CD4-positive, alpha-beta T cell (primary cell): ENCODE measurements around the gene URI1. TPM values are rescaled to one million over a fixed set of nuclear protein-coding genes. Genes with fewer than 3 reads are reported as not detected.

Experiments used
- ATAC-seq: fragments of 200-7000 bp; cut with Tn5 transposase; one replicate; pipeline ENCODE4 v1.10.0; 2022; ENCODE audit warnings: mild to moderate bottlenecking; ENCODE audit not compliant: poor library complexity
- CTCF ChIA-PET: fragments of 350-600 bp; sonication (Branson Sonifier 250); formaldehyde crosslinking; loops from one replicate; lab custom pipeline; 2021; ENCODE audit warnings: antibody characterized with exemption, inconsistent platforms; lab: Charles Lee
- POLR2A ChIA-PET: fragments of 350-600 bp; sonication (Branson Sonifier 250); formaldehyde crosslinking; loops from one replicate; lab custom pipeline; 2021; ENCODE audit warnings: antibody characterized with exemption, inconsistent platforms; lab: Charles Lee
- DNase-seq, 14 experiments: peaks; one replicate each; pipeline ENCODE4 v3.0.0-alpha.2; 2013 to 2020; ENCODE audit warnings: mixed read lengths in 2 of 14
- H3K27ac ChIP-seq, 2 donors: one replicate each; pipeline versions ENCODE4 v1.5.1 to v1.7.0; 2013; ENCODE audit warnings: low read length in 2 of 2, low read depth in 1 of 2, mild to moderate bottlenecking in 1 of 2
- H3K27me3 ChIP-seq, 2 experiments: 1 replicate in 1 of 2; 2 replicates in 1 of 2; pipeline versions ENCODE4 v1.6.1 to v1.7.0; 2013; ENCODE audit warnings: low read length in 2 of 2, control low read depth in 1 of 2, mild to moderate bottlenecking in 1 of 2, moderate library complexity in 1 of 2; ENCODE audit not compliant: insufficient read depth in 2 of 2, control insufficient read depth in 1 of 2
- H3K36me3 ChIP-seq: one replicate; pipeline ENCODE4 v1.6.1; 2013; ENCODE audit warnings: low read length, control low read depth; ENCODE audit not compliant: insufficient read depth
- H3K4me1 ChIP-seq: one replicate; pipeline ENCODE4 v1.6.1; 2013; ENCODE audit warnings: low read length, control low read depth; ENCODE audit not compliant: insufficient read depth
- H3K4me3 ChIP-seq: one replicate; pipeline ENCODE4 v1.5.1; 2013; ENCODE audit warnings: mild to moderate bottlenecking, low read length, moderate library complexity
- H3K9me3 ChIP-seq, 2 experiments: 1 replicate in 1 of 2; 2 replicates in 1 of 2; pipeline versions ENCODE4 v1.6.1 to v1.7.0; 2013; ENCODE audit warnings: low read length in 2 of 2, mild to moderate bottlenecking in 2 of 2, control low read depth in 1 of 2, moderate library complexity in 1 of 2; ENCODE audit not compliant: control insufficient read depth in 1 of 2, insufficient read depth in 1 of 2
- H3K27ac Mint-ChIP-seq: one replicate; pipeline ENCODE4 v1.8.0; 2020; ENCODE audit warnings: mixed read lengths
- H3K27me3 Mint-ChIP-seq: one replicate; pipeline ENCODE4 v1.8.0; 2021; ENCODE audit warnings: mixed read lengths
- H3K36me3 Mint-ChIP-seq: one replicate; pipeline ENCODE4 v1.8.0; 2021; ENCODE audit warnings: low read depth, mixed read lengths
- H3K4me1 Mint-ChIP-seq: one replicate; pipeline ENCODE4 v1.8.0; 2021; ENCODE audit warnings: low read depth, mixed read lengths
- H3K4me3 Mint-ChIP-seq: one replicate; pipeline ENCODE4 v1.8.0; 2020; ENCODE audit warnings: mild to moderate bottlenecking, mixed read lengths
- H3K9me3 Mint-ChIP-seq: one replicate; pipeline ENCODE4 v1.8.0; 2020; ENCODE audit warnings: mixed read lengths
- CTCF ChIP-seq: fragments of 200-600 bp; IDR thresholded peaks from one replicate; pipeline ENCODE4 v1.8.0; 2022; ENCODE audit warnings: antibody characterized with exemption, mild to moderate bottlenecking
- intact Hi-C, 2 experiments: fragments of 100-400 bp; cut with DNase I in 1 of 2; cut with micrococcal nuclease in 1 of 2; formaldehyde crosslinking; loops; one replicate each; pipeline versions ENCODE4 v1.15.1 to v1.9.0; 2023 to 2025; cut with DNase I, micrococcal nuclease
- total RNA-seq, 174 experiments: library from RNA in 2 of 174; stranded (reverse) in 2 of 174; gene quantifications; one replicate each; pipeline ENCODE4 v1.2.3 and lab custom pipeline; 2021 to 2026

URI1 gene
- total RNA-seq, 2 experiments from 2014 or later: 50.9 to 63.6 TPM

- H3K9me3 ChIP-seq: no peaks in the 10 kb centered on the region
- intact Hi-C loops: no loop called here
Measured at GRCh38 chr19:29897466-29897865, 44.6 kb upstream of the URI1 start.

GRCh38 chr19:29904017-29904416 lies 38.0 kb upstream of the URI1 start:
- DNase-seq: no peak
- CTCF ChIA-PET: no interaction called here
- Mint-ChIP-seq H3K36me3 (no peaks in the 10 kb centered on the region), H3K9me3 (no peaks in the 10 kb centered on the region), H3K27me3 (peaks cover 3% of the 10 kb centered on the region), H3K4me1 (no peaks in the 10 kb centered on the region), H3K27ac (no peak overlapping the region), H3K4me3 (no peak overlapping the region)
- intact Hi-C loops: no loop called here
- no peak overlapping the region for H3K4me3 ChIP-seq
- H3K4me1 ChIP-seq: no peaks in the 10 kb centered on the region
- H3K9me3 ChIP-seq: peaks cover 0 to 6% of the 10 kb centered on the region in 2 experiments
- peaks cover 0 to 4% of the 10 kb centered on the region in 2 experiments for H3K27me3 ChIP-seq
- H3K27ac ChIP-seq: no peak overlapping the region
- TF ChIP-seq CTCF: no peak
- POLR2A ChIA-PET: no interaction called here
- ATAC-seq: no peak
- H3K36me3 ChIP-seq: no peaks in the 10 kb centered on the region

More at GRCh38 chr19:29897466-29897865, 44.6 kb upstream of the URI1 start:
- Mint-ChIP-seq H3K27me3 (peaks cover 4% of the 10 kb centered on the region), H3K4me1 (no peaks in the 10 kb centered on the region), H3K9me3 (no peaks in the 10 kb centered on the region), H3K36me3 (no peaks in the 10 kb centered on the region), H3K27ac (no peak overlapping the region), H3K4me3 (no peak overlapping the region)
- POLR2A ChIA-PET: no interaction called here
- no peak overlapping the region for H3K4me3 ChIP-seq
- H3K27ac ChIP-seq: no peak overlapping the region
- DNase-seq (no peak), ATAC-seq (no peak)
- H3K4me1 ChIP-seq: no peaks in the 10 kb centered on the region
- no peak for TF ChIP-seq CTCF
- CTCF ChIA-PET: no interaction called here
- no peaks in the 10 kb centered on the region for H3K27me3 ChIP-seq
- no peaks in the 10 kb centered on the region for H3K36me3 ChIP-seq

GRCh38 chr19:29908963-29909944 lies 32.8 kb upstream of the URI1 start:
- POLR2A ChIA-PET: no interaction called here
- H3K36me3 Mint-ChIP-seq: no peaks in the 10 kb centered on the region
- no peak for ATAC-seq
- Histone ChIP-seq H3K4me3 (no peak overlapping the region), H3K4me1 (no peaks in the 10 kb centered on the region), H3K27ac (no peak overlapping the region), H3K9me3 (peaks cover 0 to 2% of the 10 kb centered on the region in 2 experiments), H3K27me3 (peaks cover 0 to 2% of the 10 kb centered on the region in 2 experiments), H3K36me3 (no peaks in the 10 kb centered on the region)
- H3K27ac Mint-ChIP-seq: no peak overlapping the region
- no peak for DNase-seq
- no peak for TF ChIP-seq CTCF
- CTCF ChIA-PET: no interaction called here
- intact Hi-C loops: loop anchor here in 1 of 2 experiments (5.0 kb wide), 1 partner anchor 607 kb away; no protein-coding TSS in a partner anchor
- H3K9me3 Mint-ChIP-seq: no peaks in the 10 kb centered on the region
- no peak overlapping the region for H3K4me3 Mint-ChIP-seq
- no peaks in the 10 kb centered on the region for H3K4me1 Mint-ChIP-seq
- peaks cover 9% of the 10 kb centered on the region for H3K27me3 Mint-ChIP-seq
